ENCODE measurements around the gene CPED1. TPM values are rescaled to one million over a fixed set of nuclear protein-coding genes. Genes with fewer than 3 reads are reported as not detected.

CPED1 gene
- total RNA-seq, 1 experiment from 2014 or later: 0.13 TPM

DNA sequence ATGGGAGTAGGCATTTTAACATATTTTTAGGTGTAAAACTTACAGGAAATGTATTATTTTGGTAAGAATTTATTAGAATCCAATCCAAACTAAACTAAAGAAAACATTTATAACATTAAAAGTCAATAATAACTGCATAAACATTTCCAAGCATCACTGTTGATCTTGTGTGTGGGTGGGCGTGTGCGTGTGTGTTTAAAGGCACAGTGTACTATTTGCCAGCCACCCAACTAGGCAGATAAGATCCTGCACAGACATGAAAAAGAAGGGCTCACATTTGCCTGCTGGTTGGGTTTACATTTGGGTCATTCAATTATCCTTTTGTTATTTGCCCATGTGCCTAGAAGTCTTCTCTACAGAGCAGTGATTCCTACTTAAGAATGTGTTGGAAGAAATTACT lies 309.3 kb downstream of the CPED1 start:
- H3K9me3 ChIP-seq (ENCODE audit: control insufficient read depth, low read depth, low read length): no peaks in the 10 kb centered on the region
- H3K27ac Mint-ChIP-seq: no peak overlapping the region
- H3K36me3 Mint-ChIP-seq (ENCODE audit: insufficient read depth in 1 of 3, low read depth in 3 of 3): no peaks in the 10 kb centered on the region; a peak in 1 of 7 replicates
- no peak overlapping the region for H3K4me3 Mint-ChIP-seq
- H3K79me1 ChIP-seq (ENCODE audit: insufficient read depth, low read depth, low read length, poor library complexity, severe bottlenecking): no peaks in the 10 kb centered on the region
- no peaks in the 10 kb centered on the region for H3K79me2 ChIP-seq (ENCODE audit: insufficient read depth, low read length)
- no peak overlapping the region for H3K27ac ChIP-seq (ENCODE audit: insufficient read length, low read depth, low read length)
- H2BK15ac ChIP-seq (ENCODE audit: low read depth, low read length): no peak overlapping the region
- no peaks in the 10 kb centered on the region for H3K23me2 ChIP-seq (ENCODE audit: insufficient read length, low read depth, low read length, poor library complexity, severe bottlenecking)
- no peak overlapping the region for H3K9ac ChIP-seq (ENCODE audit: extremely low read depth, insufficient read length, low read length)
- no peak overlapping the region for H3K14ac ChIP-seq (ENCODE audit: insufficient read depth, low read length)
- no peak overlapping the region for H2AFZ ChIP-seq (ENCODE audit: low read length)
- H4K8ac ChIP-seq (replicated peaks; ENCODE audit: insufficient read length, low read depth, low read length): no peak overlapping the region
- no peaks in the 10 kb centered on the region for H4K20me1 ChIP-seq (ENCODE audit: control insufficient read depth, insufficient read depth, insufficient read length)
- no peak overlapping the region for H2AK5ac ChIP-seq (ENCODE audit: insufficient read length, low read length)
- H3K23ac ChIP-seq (ENCODE audit: insufficient read length, low read depth, low read length): no peak overlapping the region
- H3K27me3 ChIP-seq (ENCODE audit: insufficient read depth, low read length): no peaks in the 10 kb centered on the region
- H2BK5ac ChIP-seq (ENCODE audit: insufficient read length, low read length): no peak overlapping the region
- no peaks in the 10 kb centered on the region; a peak in 1 of 5 replicates for H3K9me3 Mint-ChIP-seq
- no peak overlapping the region for H2BK120ac ChIP-seq (ENCODE audit: low read depth, low read length, poor library complexity, severe bottlenecking)
- no peak for DNase-seq
- H4K91ac ChIP-seq (ENCODE audit: insufficient read length, low read depth, low read length): no peak overlapping the region
- H3K56ac ChIP-seq (ENCODE audit: insufficient read length, low read depth, low read length): no peak overlapping the region
- no peak overlapping the region for H4K5ac ChIP-seq (ENCODE audit: insufficient read length, low read depth, low read length)
- H3T11ph ChIP-seq (ENCODE audit: low read length): no peak overlapping the region
- no peak overlapping the region for H2BK12ac ChIP-seq (ENCODE audit: insufficient read length, low read depth, low read length)
- no peak overlapping the region for H2BK20ac ChIP-seq (ENCODE audit: low read depth, low read length, poor library complexity, severe bottlenecking)
- H3K4me2 ChIP-seq (ENCODE audit: insufficient read depth, insufficient read length, low read length): no peak overlapping the region
- no peaks in the 10 kb centered on the region for H3K4me1 ChIP-seq (ENCODE audit: insufficient read depth, low read length)
- no peaks in the 10 kb centered on the region for H3K4me1 Mint-ChIP-seq
- H3K4ac ChIP-seq (ENCODE audit: low read depth, low read length): no peak overlapping the region
- TF ChIP-seq, protein P1, sequence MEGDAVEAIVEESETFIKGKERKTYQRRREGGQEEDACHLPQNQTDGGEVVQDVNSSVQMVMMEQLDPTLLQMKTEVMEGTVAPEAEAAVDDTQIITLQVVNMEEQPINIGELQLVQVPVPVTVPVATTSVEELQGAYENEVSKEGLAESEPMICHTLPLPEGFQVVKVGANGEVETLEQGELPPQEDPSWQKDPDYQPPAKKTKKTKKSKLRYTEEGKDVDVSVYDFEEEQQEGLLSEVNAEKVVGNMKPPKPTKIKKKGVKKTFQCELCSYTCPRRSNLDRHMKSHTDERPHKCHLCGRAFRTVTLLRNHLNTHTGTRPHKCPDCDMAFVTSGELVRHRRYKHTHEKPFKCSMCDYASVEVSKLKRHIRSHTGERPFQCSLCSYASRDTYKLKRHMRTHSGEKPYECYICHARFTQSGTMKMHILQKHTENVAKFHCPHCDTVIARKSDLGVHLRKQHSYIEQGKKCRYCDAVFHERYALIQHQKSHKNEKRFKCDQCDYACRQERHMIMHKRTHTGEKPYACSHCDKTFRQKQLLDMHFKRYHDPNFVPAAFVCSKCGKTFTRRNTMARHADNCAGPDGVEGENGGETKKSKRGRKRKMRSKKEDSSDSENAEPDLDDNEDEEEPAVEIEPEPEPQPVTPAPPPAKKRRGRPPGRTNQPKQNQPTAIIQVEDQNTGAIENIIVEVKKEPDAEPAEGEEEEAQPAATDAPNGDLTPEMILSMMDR (conservative IDR thresholded peaks at IDR 0.05): no peak
- H3K18ac ChIP-seq (ENCODE audit: insufficient read length, low read depth, low read length): no peak overlapping the region
- H3K27me3 Mint-ChIP-seq (ENCODE audit: low read depth): no peaks in the 10 kb centered on the region
- WGBS (ENCODE audit: extremely low coverage, insufficient read length, low lambda C conversion rate): no CpG with 5 or more reads among the region's 2 CpGs

Data from H9 (cell line).